HEK293T (cell line): ENCODE results near the gene GNA12.

Experiments used
- BHLHE40 ChIP-seq: fragments of 450-650 bp; IDR thresholded peaks from 2 replicates; pipeline ENCODE4 v1.6.1; 2016; ENCODE audit warnings: mild to moderate bottlenecking, moderate library complexity, borderline replicate concordance
- FOXM1 ChIP-seq: fragments of 450-650 bp; IDR thresholded peaks from 2 replicates; pipeline ENCODE4 v1.6.1; 2017; ENCODE audit warnings: mild to moderate bottlenecking, borderline replicate concordance

DNA sequence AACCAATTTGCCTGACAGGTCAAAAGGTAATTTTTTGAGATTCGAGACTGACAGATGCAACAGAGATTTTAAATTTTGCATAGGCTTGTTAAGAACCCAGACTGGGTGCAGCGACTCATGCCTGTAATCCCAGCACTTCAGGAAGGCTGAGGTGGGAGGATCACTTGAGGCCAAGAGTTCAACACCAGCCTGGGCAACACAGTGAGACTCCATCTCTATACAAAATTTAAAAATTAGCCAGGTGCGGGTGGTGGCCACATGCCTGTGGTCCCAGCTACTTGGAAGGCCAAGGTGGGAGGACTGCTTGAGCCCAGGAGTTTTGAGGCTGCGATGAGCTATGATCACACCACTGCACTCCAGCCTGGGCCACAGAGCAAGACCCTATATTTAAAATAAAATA is 121.5 kb downstream of the GNA12 start:
- no peak for TF ChIP-seq FOXM1
- TF ChIP-seq BHLHE40 = no peak
